Measurements from ENCODE around the gene SLC22A3.
"Not testable (repeated sequence)": the region's sequence is repeated elsewhere in the genome, so short reads cannot be mapped to it uniquely, and the experiment has no call there.

Gene SLC22A3

GRCh38 chr6:160376445-160376844 lies 28.3 kb downstream of the SLC22A3 start:
- DNase-seq, result no peak

GRCh38 chr6:160378218-160378617 lies 30.0 kb downstream of the SLC22A3 start:
- DNase-seq, result no peak

- DNase-seq, result no peak
Measured at GRCh38 chr6:160378882-160379281, 30.7 kb downstream of the SLC22A3 start.

GRCh38 chr6:160379466-160379865 lies 31.3 kb downstream of the SLC22A3 start:
- DNase-seq, result no peak

GRCh38 chr6:160382946-160383345 lies 34.8 kb downstream of the SLC22A3 start:
- DNase-seq, result no peak

GRCh38 chr6:160386869-160387530 lies 38.8 kb downstream of the SLC22A3 start:
- DNase-seq, result no peak

- no peak for DNase-seq
Measured at GRCh38 chr6:160387916-160388643, 39.9 kb downstream of the SLC22A3 start.

GRCh38 chr6:160388922-160389321 lies 40.7 kb downstream of the SLC22A3 start:
- DNase-seq, result no peak

- DNase-seq, result no peak
Measured at GRCh38 chr6:160391419-160392116, 43.4 kb downstream of the SLC22A3 start.

GRCh38 chr6:160393442-160393841 lies 45.3 kb downstream of the SLC22A3 start:
- DNase-seq, result not testable (repeated sequence)

- no peak for DNase-seq
Measured at GRCh38 chr6:160393891-160394653, 45.9 kb downstream of the SLC22A3 start.

- no peak for DNase-seq
Measured at GRCh38 chr6:160394654-160395035, 46.5 kb downstream of the SLC22A3 start.

GRCh38 chr6:160395187-160395586 lies 47.0 kb downstream of the SLC22A3 start:
- DNase-seq, result no peak

- no peak for DNase-seq
Measured at GRCh38 chr6:160396292-160396691, 48.1 kb downstream of the SLC22A3 start.

- peak; percentile 4 for DNase-seq
Measured at GRCh38 chr6:160398674-160399271, 50.6 kb downstream of the SLC22A3 start.

GRCh38 chr6:160400446-160400845 lies 52.3 kb downstream of the SLC22A3 start:
- DNase-seq, result no peak

- no peak for DNase-seq
Measured at GRCh38 chr6:160408528-160408927, 60.4 kb downstream of the SLC22A3 start.

GRCh38 chr6:160412993-160413392 lies 64.8 kb downstream of the SLC22A3 start:
- DNase-seq, result no peak

GRCh38 chr6:160417146-160417545 lies 69.0 kb downstream of the SLC22A3 start:
- no peak for DNase-seq

- DNase-seq, result no peak
Measured at GRCh38 chr6:160417550-160417949, 69.4 kb downstream of the SLC22A3 start.

GRCh38 chr6:160418370-160418769 lies 70.2 kb downstream of the SLC22A3 start:
- no peak for DNase-seq

GRCh38 chr6:160419488-160419887 lies 71.3 kb downstream of the SLC22A3 start:
- no peak for DNase-seq
